ENCODE data around the gene GJC3. TPM values are rescaled to one million over a fixed set of nuclear protein-coding genes. Genes with fewer than 3 reads are reported as not detected.

The GJC3 gene, protein sequence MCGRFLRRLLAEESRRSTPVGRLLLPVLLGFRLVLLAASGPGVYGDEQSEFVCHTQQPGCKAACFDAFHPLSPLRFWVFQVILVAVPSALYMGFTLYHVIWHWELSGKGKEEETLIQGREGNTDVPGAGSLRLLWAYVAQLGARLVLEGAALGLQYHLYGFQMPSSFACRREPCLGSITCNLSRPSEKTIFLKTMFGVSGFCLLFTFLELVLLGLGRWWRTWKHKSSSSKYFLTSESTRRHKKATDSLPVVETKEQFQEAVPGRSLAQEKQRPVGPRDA
- not detected in 2 replicates for total RNA-seq

DNA sequence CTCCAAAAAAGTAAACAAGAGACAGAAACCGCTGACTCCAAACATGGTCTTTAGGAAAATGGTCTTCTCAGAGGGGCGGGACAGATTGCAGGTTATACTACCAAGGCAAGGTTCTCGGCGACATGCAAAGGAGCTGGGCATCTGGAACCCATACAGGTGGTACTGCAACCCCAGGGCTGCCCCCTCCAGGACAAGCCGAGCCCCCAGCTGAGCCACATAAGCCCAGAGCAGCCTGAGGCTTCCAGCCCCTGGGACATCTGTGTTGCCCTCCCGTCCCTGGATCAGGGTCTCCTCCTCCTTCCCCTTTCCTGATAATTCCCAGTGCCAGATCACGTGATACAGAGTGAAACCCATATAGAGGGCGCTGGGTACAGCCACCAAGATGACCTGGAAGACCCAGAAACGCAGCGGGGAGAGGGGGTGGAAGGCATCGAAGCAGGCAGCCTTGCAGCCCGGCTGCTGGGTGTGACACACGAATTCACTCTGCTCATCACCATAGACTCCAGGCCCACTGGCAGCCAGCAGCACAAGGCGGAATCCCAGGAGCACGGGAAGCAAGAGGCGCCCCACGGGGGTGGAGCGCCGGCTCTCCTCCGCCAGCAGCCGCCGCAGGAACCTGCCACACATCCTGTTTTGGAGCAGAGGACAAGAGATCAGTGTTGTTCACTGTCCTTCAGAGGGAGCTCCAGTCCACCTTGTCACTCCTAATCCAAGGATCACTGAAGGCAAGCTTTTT, at the start of gene GJC3:
Gene GJC3, minus strand, starts transcription at position 627 of the 736 bp plus-strand sequence. Its CDS starts 0 bp downstream, at position 627.

GRCh38 chr7:99975782-99976521, 46.5 kb upstream of the GJC3 start, which contains the start of gene AZGP1:
AZGP1 (minus strand) TSS chr7:99976031; CDS start chr7:99976020, 11 bp downstream.

DNA sequence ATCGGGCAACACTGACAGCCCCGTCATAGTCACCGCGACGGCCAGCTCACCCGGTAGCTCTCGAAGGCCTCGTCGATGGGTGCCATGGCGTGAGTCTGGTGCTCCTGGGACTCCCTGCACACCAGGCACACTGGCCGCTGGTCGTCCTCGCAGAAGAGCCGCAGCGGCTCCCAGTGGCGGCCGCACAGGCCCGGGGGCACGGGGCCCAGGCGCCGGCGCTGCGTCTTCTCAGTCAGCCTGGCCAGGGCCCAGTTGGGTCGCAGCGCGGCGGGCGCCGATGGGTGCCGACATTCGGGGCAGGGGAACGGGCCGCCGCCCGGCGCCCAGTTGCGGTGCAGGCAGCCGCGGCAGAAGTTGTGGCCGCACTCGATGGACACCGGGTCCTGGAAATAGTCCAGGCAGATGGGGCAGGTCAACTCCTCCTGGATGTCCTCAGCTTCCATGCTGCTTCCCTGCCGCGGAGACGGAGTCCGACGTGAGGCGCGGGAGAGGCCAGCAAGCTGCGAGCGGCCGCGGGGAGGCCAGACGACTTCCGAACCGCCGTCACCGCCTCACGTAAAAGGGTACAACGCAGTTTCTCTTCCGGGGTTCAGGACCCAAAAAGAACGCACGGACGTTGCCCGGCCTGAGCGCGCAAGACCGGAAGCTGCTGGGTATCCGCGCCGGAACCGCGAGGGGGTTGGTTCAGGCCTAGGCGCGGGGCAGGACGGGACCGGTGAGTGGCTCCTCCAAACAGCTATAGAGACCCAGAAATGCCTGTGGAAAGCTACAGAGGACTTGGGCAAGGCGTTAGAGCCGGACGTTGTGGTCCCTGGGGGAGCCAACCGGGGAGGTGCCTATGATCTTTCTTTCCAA, 10.2 kb downstream of the GJC3 start, which contains the start of gene TRIM4:
Gene TRIM4, minus strand, starts transcription at position 572 of the 855 bp plus-strand sequence. Its CDS starts 129 bp downstream, at position 443.

GRCh38 chr7:99876933-99877332, 52.5 kb downstream of the GJC3 start, which contains the start of gene OR2AE1:
OR2AE1 (minus strand) TSS chr7:99877033; CDS start chr7:99877033, 0 bp downstream.

Other genes with a start within 250 kb of the GJC3 start
- 0.15 TPM in 1 of 2 replicates, not detected in the other for gene CYP3A5, start 249.6 kb downstream of the GJC3 start, total RNA-seq
- 0.34 TPM in 1 of 2 replicates, not detected in the other for gene CYP3A7, start 194.4 kb downstream of the GJC3 start, total RNA-seq
- not detected in 2 replicates for gene CYP3A4, start 145.4 kb downstream of the GJC3 start, total RNA-seq
- gene CYP3A43, start 101.6 kb downstream of the GJC3 start, total RNA-seq, result not detected in 2 replicates
- gene OR2AE1, start 52.6 kb downstream of the GJC3 start, total RNA-seq, result not detected in 2 replicates
- 14.3 and 15.6 TPM in 2 replicates for gene TRIM4, start 10.1 kb downstream of the GJC3 start, total RNA-seq
- under 0.01 TPM in 1 of 2 replicates, not detected in the other for gene AZGP1, start 46.4 kb upstream of the GJC3 start, total RNA-seq
- 10.7 and 11.3 TPM in 2 replicates for gene ZKSCAN1, start 86.0 kb upstream of the GJC3 start, total RNA-seq
- gene ZSCAN21, start 120.2 kb upstream of the GJC3 start, total RNA-seq, result 8.2 and 9.9 TPM in 2 replicates
- gene ZNF3, start 152.1 kb upstream of the GJC3 start, total RNA-seq, result 15.8 and 16.1 TPM in 2 replicates
- gene COPS6, start 159.3 kb upstream of the GJC3 start, total RNA-seq, result 79.7 and 107 TPM in 2 replicates
- 204 and 216 TPM in 2 replicates for gene MCM7, start 171.8 kb upstream of the GJC3 start, total RNA-seq
- 20.0 and 20.2 TPM in 2 replicates for gene AP4M1, start 172.0 kb upstream of the GJC3 start, total RNA-seq
- 81.9 and 83.6 TPM in 2 replicates for gene TAF6, start 189.7 kb upstream of the GJC3 start, total RNA-seq
- 16.1 and 18.6 TPM in 2 replicates for gene CNPY4, start 190.0 kb upstream of the GJC3 start, total RNA-seq
- gene MBLAC1, start 197.3 kb upstream of the GJC3 start, total RNA-seq, result 3.0 and 3.9 TPM in 2 replicates
- gene LAMTOR4, start 219.3 kb upstream of the GJC3 start, total RNA-seq, result 164 and 193 TPM in 2 replicates
- gene TRAPPC14, start 229.1 kb upstream of the GJC3 start, total RNA-seq, result 6.6 and 6.7 TPM in 2 replicates
- gene GAL3ST4, start 239.0 kb upstream of the GJC3 start, total RNA-seq, result 4.5 and 4.9 TPM in 2 replicates
- 1.8 and 4.9 TPM in 2 replicates for gene GPC2, start 247.8 kb upstream of the GJC3 start, total RNA-seq
- 0.84 and 1.8 TPM in 2 replicates for gene STAG3, start 248.3 kb upstream of the GJC3 start, total RNA-seq

All from bronchus fibroblast of lung (primary cell).